ENCODE data around the gene BDH1.
"Not testable (repeated sequence)": the region's sequence is repeated elsewhere in the genome, so short reads cannot be mapped to it uniquely, and the experiment has no call there.

- TF ChIP-seq MAX, FOXM1 (IDR thresholded peaks at IDR 0.05; ENCODE audit: low read depth): not testable (repeated sequence)
Observed at GRCh38 chr3:197602351-197602750, 46.6 kb upstream of the BDH1 start.

Measured in SK-N-SH (cell line).